Left forelimb (tissue), 1 donor: ENCODE results near the gene EGFL8.
"Not testable (repeated sequence)": the region's sequence is repeated elsewhere in the genome, so short reads cannot be mapped to it uniquely, and the experiment has no call there.

ENCODE experiments used
- DNase-seq: peaks from one replicate; pipeline ENCODE4 v3.0.0-alpha.2; 2018; ENCODE audit warnings: low spot score

Gene EGFL8

DNA sequence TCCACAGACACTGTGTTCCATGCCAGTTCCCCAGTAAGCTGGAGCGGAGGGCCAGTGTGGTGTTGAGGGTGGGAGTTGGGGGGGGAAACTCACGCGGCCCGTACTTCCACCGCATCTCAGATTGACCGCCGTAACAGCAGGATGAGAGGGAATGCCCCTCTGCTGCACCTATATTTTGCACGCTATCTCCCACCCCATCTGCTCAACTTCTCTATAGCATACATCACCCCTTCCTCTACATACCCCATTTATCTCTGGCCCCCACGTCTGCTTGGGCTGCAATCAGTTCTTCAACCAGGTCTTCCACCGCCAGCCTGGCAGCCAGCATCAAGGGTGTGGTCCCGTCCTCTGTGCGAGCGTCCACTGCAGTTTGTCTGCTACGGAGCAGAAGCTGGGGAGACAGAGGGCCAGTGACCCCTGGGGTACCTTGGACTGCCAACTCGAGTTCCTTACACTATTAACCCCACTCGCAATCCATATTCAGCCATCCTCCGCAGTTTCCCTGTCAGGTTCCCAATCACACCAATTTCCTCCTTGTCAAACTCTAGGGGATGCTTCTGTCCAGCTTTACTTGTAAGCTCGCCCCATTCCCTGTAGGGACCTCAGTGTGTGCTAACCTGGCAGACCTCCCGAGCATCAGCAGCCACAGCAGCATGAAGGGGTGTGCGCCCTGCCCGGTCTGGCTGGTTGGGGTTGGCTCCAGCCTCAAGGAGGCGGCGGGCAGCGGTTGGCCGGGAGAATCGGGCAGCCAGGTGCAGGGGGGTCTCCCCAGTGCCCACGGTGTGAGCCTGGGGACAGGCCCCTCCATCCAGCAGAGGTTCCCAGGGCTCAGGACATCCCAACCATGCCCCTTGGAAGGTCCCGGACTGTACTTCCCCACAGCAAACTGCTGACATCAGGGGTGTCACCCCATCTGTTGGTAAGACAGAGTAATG is 32.6 kb downstream of the EGFL8 start:
- DNase-seq, result no peak

- DNase-seq, result no peak
Observed at GRCh38 chr6:32198345-32198696, 33.9 kb downstream of the EGFL8 start.

DNA sequence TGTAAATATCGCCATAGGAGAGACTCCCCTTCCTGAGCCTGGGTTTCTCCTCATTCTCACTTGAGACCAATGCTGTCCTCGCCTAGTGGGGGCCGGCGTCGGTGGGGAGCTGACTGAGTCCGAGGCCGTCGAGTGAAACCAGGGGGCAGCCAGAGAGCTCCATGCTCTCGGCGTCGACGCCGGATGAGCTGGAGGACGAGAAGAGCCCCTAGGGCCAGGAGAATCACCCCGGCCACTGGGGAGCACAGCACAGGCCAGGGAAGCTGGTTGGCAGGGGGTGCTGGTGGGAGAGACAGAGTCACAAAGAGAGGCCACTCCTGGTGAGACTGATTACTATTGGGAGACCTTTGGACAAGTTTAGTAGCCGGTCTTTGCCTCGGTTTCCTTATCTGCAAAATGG is 34.5 kb downstream of the EGFL8 start:
- DNase-seq, result no peak

DNA sequence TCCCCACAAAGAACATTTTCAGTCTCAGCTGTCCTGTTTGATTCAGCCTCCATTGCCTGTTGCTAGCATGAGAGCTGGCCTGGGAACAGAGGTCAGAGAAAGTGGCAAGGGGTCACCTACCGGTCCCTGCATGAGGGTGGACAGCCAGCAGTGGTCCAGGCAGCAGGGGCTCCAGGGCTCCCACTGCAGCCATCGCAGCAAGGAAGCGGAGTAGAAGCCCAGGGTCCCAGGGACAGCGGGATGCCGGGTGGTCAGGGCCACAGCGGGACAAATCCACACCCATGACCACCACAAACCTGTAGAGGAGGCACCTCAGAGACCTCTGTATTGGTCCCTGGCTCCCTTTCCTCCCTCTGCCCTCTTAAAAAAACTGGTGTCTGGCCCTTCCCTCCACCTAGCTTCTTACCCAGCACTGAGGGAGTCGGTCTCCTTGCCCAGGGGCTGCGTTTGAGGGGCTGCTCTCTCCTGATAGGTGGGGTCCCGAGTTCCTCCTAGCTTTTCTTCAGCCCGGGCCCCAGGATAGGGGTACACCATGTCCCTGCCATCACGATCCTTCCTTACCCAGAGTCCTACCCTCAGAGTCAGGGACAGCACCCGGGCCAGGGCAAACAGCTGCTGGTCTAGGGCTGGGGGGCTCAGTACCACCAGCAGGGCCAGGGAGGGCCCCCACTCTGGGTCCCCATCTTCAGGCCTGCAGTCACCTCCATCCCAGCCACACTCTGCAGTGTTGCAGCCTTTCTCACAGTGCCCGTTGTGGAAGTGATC is 36.5 kb downstream of the EGFL8 start:
- no peak for DNase-seq

- DNase-seq, result no peak
Observed at GRCh38 chr6:32202186-32202585, 37.8 kb downstream of the EGFL8 start.

DNA sequence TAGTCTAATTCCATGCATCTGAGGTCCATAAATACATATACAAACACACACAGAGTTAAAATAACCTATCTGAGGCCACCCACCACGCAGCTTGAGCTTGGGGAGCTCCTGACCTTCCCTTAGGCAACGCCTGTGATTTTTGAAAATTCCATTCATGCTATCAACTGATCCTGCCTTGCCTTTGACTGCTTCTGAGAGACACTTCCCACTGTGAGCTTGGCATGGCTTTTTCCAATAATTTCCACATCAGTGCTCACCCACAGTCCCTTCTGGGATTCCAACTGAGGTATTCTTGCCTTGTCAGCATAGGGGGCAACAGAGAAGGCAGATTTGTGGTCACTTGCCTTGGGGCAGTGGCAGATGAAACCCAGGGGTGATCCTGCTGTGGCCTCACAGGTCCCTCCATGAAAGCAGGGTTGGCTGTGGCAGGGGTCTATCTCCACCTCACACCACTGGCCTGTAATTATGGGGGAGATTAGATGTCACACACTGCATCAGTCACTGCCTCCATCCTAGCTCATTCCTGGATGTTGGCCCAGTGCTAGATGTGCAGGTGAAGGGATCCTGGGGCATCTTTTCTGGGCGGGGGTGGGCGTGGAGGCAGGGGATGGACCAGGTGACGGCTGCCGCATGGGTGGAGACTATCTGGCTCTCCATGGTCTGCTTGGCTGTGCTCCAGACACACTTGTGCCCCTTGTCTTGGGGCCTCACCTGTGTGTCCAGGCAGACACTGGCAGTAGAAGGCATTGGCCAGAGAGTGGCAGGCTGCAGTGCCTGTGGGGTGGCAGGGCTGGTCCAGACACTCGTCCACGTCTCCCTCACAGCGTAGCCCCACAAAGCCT is 39.3 kb downstream of the EGFL8 start:
- no peak for DNase-seq

GRCh38 chr6:32204268-32204715 is 39.9 kb downstream of the EGFL8 start:
- DNase-seq, result no peak

- no peak for DNase-seq
Observed at GRCh38 chr6:32208996-32209395, 44.6 kb downstream of the EGFL8 start.

- peak; percentile 15 for DNase-seq
Observed at GRCh38 chr6:32210191-32210601, 45.8 kb downstream of the EGFL8 start.

DNA sequence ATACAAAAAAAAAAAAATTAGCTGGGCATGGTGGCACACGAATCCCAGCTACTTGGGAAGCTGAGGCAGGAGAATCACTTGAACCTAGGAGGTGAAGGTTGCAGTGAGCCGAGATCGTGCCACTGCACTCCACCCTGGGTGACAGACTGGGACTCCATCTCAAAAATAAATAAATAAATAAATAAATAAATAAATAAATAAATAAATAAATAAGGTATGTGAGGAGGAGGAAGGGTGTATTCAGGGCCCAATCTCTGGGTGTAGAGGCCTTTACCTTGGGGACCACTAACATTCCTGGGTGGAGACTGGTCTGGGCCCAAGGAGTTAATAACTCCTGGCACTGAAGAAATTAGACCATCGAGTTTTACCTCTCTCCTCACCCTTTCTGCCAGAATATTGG is 47.0 kb downstream of the EGFL8 start:
- not testable (repeated sequence) for DNase-seq

- no peak for DNase-seq
Observed at GRCh38 chr6:32212076-32212760, 47.8 kb downstream of the EGFL8 start.

DNA sequence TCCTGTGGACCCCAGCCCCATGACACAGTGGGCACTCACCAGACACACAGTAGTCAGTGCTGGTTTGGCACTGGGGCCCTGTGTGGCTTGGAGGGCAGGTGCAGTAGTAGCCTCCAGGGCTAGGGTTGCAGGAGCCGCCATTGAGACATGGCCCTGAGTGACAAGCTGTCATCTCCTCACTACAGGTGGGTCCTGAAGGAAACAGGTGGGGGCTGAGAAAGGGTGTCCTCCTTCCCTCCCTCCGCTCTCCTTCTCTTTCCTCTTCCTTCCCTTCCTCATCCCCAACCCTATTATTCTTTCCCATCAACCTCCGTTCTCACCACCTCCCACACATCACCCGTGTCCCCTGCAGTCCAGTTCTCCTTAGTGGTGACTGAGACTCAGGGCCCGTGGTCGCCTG is 49.3 kb downstream of the EGFL8 start:
- no peak for DNase-seq

DNA sequence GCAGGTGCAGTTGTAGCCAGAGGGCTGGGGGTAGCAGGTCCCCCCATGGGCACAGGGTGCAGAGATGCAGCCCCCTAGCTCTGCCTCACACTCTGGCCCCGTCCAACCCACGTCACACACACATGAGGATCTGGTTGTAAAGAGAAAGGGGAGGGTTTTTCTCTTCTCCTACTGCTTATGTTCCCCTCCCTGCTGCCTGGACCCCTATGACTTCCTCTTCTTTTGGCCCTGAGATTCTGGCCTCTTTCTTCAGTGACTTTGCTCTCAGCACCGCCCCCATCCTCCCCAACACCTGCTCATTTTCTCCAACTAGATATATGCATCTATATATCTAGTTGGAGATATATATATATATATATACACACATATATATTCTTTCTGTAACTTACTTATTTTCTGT is 49.7 kb downstream of the EGFL8 start:
- DNase-seq, result no peak

- no peak for DNase-seq
Observed at GRCh38 chr6:32215617-32216016, 51.2 kb downstream of the EGFL8 start.

DNA sequence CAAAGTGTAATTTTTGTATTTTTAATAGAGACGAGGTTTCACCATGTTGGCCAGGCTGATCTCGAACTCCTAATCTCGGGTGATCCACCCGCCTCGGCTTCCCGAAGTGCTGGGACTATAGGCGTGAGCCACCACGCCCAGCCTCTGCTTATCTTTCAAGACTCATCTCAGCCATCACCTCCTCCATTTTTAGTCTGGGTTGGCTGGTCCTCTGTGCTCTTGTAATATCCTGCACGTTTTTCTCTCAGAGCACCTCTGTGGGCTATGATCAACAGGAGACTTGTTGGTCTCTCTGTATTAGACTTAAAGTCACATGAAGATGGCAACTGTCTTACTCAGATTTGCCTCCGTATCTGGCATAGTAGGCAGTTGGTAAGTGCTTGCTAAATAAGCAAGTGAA is 51.9 kb downstream of the EGFL8 start:
- no peak for DNase-seq

DNA sequence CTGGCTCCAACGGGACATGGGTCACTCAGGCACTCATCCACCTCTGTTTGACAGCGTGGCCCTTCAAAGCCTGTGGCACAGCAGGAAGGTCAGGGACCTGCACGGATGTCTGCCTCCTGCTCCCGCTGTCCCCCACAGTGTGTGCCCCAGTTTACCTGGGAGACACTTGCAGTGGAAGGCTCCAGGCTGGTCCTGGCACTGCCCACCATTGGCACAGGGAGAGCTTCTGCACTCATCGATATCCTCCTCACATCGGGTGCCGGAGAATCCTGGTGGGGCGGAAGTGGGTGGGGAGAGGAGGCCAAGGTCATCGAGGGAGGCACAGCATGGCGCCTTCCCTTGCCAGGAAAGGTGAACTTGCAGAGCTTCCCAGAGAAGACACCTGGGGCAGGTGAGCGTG is 52.6 kb downstream of the EGFL8 start:
- DNase-seq, result no peak
